Neural cell (in vitro differentiated cells): Measurements from ENCODE around the gene CRTAC1. TPM values are rescaled to one million over a fixed set of nuclear protein-coding genes. Genes with fewer than 3 reads are reported as not detected.

Source experiments
- H2AFZ ChIP-seq: fragments of 200-600, 300-800 bp; sonication (generic), shearing (Covaris generic); 2 replicates; pipeline ENCODE4 v1.6.0; 2014; ENCODE audit warnings: low read depth, mild to moderate bottlenecking, antibody characterized with exemption, low read length, moderate library complexity
- H3F3A ChIP-seq: fragments of 200-600 bp; shearing (Covaris generic); 2 replicates; pipeline ENCODE4 v1.6.1; 2016; ENCODE audit warnings: mild to moderate bottlenecking, moderate library complexity, mixed read lengths, antibody characterized with exemption, low read length; ENCODE audit not compliant: insufficient read depth, poor library complexity, severe bottlenecking
- H3K27ac ChIP-seq: fragments of 200-600, 300-800 bp; sonication (generic), shearing (Covaris generic); 2 replicates; pipeline ENCODE4 v1.5.1; 2014; ENCODE audit warnings: mild to moderate bottlenecking, low read length, moderate library complexity
- H3K27me3 ChIP-seq: fragments of 300-800, 200-600 bp; sonication (generic), shearing (Covaris generic); 2 replicates; pipeline ENCODE4 v1.6.0; 2014; ENCODE audit warnings: mild to moderate bottlenecking, low read depth, low read length, moderate library complexity; ENCODE audit not compliant: insufficient read depth
- H3K36me3 ChIP-seq: fragments of 300-800, 200-600 bp; sonication (generic), shearing (Covaris generic); 2 replicates; pipeline ENCODE4 v1.5.1; 2014; ENCODE audit warnings: mild to moderate bottlenecking, antibody characterized with exemption, low read length, moderate library complexity; ENCODE audit not compliant: insufficient read depth
- H3K4me2 ChIP-seq: fragments of 300-800, 200-600 bp; sonication (generic), shearing (Covaris generic); 2 replicates; pipeline ENCODE4 v1.6.0; 2014; ENCODE audit warnings: mild to moderate bottlenecking, low read length
- H3K4me3 ChIP-seq: fragments of 300-800, 200-600 bp; sonication (generic), shearing (Covaris generic); 2 replicates; pipeline ENCODE4 v1.5.1; 2014; ENCODE audit warnings: mild to moderate bottlenecking, low read length, moderate library complexity
- H3K79me2 ChIP-seq: fragments of 200-600 bp; shearing (Covaris generic); replicated peaks from 2 replicates; pipeline ENCODE4 v1.6.0; 2014; ENCODE audit warnings: mild to moderate bottlenecking, low read length, moderate library complexity; ENCODE audit not compliant: insufficient read depth
- H3K9ac ChIP-seq: fragments of 300-800, 200-600 bp; sonication (generic), shearing (Covaris generic); 2 replicates; pipeline ENCODE4 v1.6.1; 2016; ENCODE audit warnings: mild to moderate bottlenecking, low read length, mixed read lengths
- H3K9me2 ChIP-seq: fragments of 200-600 bp; shearing (Covaris generic); 2 replicates; pipeline ENCODE4 v1.6.1; 2016; ENCODE audit warnings: mild to moderate bottlenecking, low read length, mixed read lengths; ENCODE audit not compliant: insufficient read depth
- H3K9me3 ChIP-seq: fragments of 200-600, 300-800 bp; sonication (generic), shearing (Covaris generic); 2 replicates; pipeline ENCODE4 v1.6.1; 2016; ENCODE audit warnings: mild to moderate bottlenecking, mixed run types, low read length, moderate library complexity, mixed read lengths
- H4K20me1 ChIP-seq: fragments of 200-600 bp; shearing (Covaris generic); 2 replicates; pipeline ENCODE4 v1.6.1; 2016; ENCODE audit warnings: mild to moderate bottlenecking, mixed run types; ENCODE audit not compliant: insufficient read depth
- CTCF ChIP-seq: fragments of 450-650 bp; IDR thresholded peaks from 2 replicates; pipeline ENCODE4 v1.5.1; 2014; ENCODE audit warnings: antibody characterized with exemption, mild to moderate bottlenecking, moderate library complexity; ENCODE audit not compliant: poor library complexity, severe bottlenecking
- EP300 ChIP-seq: fragments of 450-650 bp; conservative IDR thresholded peaks from 2 replicates; pipeline ENCODE4 v1.6.1; 2014; ENCODE audit warnings: antibody characterized with exemption, mild to moderate bottlenecking, moderate library complexity; ENCODE audit not compliant: poor library complexity, severe bottlenecking
- EZH2 ChIP-seq: fragments of 200-600, 300-800 bp; shearing (Covaris generic), sonication (generic); IDR thresholded peaks from 2 replicates; pipeline ENCODE4 v1.6.1; 2014; ENCODE audit warnings: antibody characterized with exemption, low read length, borderline replicate concordance, mild to moderate bottlenecking; ENCODE audit not compliant: insufficient read depth, poor library complexity, severe bottlenecking
- MXI1 ChIP-seq: fragments of 450-650 bp; conservative IDR thresholded peaks from 2 replicates; pipeline ENCODE4 v1.6.1; 2014; ENCODE audit warnings: antibody characterized with exemption, mild to moderate bottlenecking; ENCODE audit not compliant: poor library complexity, severe bottlenecking
- POLR2AphosphoS5 ChIP-seq: IDR thresholded peaks from 2 replicates; pipeline ENCODE4 v1.6.1; 2012
- RAD21 ChIP-seq: fragments of 450-650 bp; conservative IDR thresholded peaks from 2 replicates; pipeline ENCODE4 v1.6.1; 2014; ENCODE audit warnings: antibody characterized with exemption, mild to moderate bottlenecking, moderate library complexity
- REST ChIP-seq: IDR thresholded peaks from 2 replicates; pipeline ENCODE4 v1.6.1; 2012; ENCODE audit warnings: borderline replicate concordance
- SMC3 ChIP-seq: fragments of 450-650 bp; conservative IDR thresholded peaks from 2 replicates; pipeline ENCODE4 v1.6.1; 2014; ENCODE audit warnings: antibody characterized with exemption, mild to moderate bottlenecking, moderate library complexity; ENCODE audit not compliant: poor library complexity
- TAF1 ChIP-seq: IDR thresholded peaks from 2 replicates; pipeline ENCODE4 v1.6.1; 2012; ENCODE audit warnings: low read depth
- polyA plus RNA-seq: library from polyadenylated mRNA; depleted of rRNA; stranded (reverse); fragments of >200 nt; gene quantifications from 2 replicates; pipeline ENCODE4 v1.2.3, GENCODE V29; 2014

The CRTAC1 gene
- polyA plus RNA-seq, 1 donor from 2014 or later = 1.1 TPM

- peaks cover 20% of the 10 kb centered on the region for H3K27me3 ChIP-seq
- H3K79me2 ChIP-seq = no peaks in the 10 kb centered on the region
- H3K9me3 ChIP-seq = no peaks in the 10 kb centered on the region
- H3K9ac ChIP-seq = peak overlapping the region; percentile 42
- H4K20me1 ChIP-seq = no peaks in the 10 kb centered on the region
- H3K27ac ChIP-seq = no peak overlapping the region
- H2AFZ ChIP-seq = peak overlapping the region; percentile 18
- no peak overlapping the region for H3K4me2 ChIP-seq
- no peaks in the 10 kb centered on the region for H3K9me2 ChIP-seq
- H3K36me3 ChIP-seq = no peaks in the 10 kb centered on the region
- no peak for TF ChIP-seq SMC3
- no peak for TF ChIP-seq MXI1
- no peak for TF ChIP-seq RAD21
- no peak for TF ChIP-seq EZH2
- peak; percentile 8 for TF ChIP-seq POLR2AphosphoS5
- no peak for TF ChIP-seq CTCF
- H3K4me3 ChIP-seq = peak overlapping the region; percentile 61
- no peaks in the 10 kb centered on the region for H3F3A ChIP-seq
Observed at GRCh38 chr10:97974526-97975525, 55.6 kb downstream of the CRTAC1 start.

- Histone ChIP-seq H3K27ac (no peak overlapping the region), H2AFZ (no peak overlapping the region)
Observed at GRCh38 chr10:97974100-97974499, 56.3 kb downstream of the CRTAC1 start.

More at GRCh38 chr10:97974100-97974499, 56.3 kb downstream of the CRTAC1 start:
- Histone ChIP-seq H3K36me3 (no peaks in the 10 kb centered on the region), H3K79me2 (no peaks in the 10 kb centered on the region), H3K9me2 (no peaks in the 10 kb centered on the region), H3K9me3 (no peaks in the 10 kb centered on the region), H3K4me3 (peak overlapping the region; percentile 61), H3K9ac (no peak overlapping the region), H3K27me3 (peaks cover 20% of the 10 kb centered on the region), H3K4me2 (no peak overlapping the region), H4K20me1 (no peaks in the 10 kb centered on the region), H3F3A (no peaks in the 10 kb centered on the region)
- TF ChIP-seq TAF1 (no peak), RAD21 (no peak), REST (no peak), MXI1 (no peak), EZH2 (no peak), EP300 (no peak), CTCF (no peak), POLR2AphosphoS5 (no peak)
